HEK293 (cell line): ENCODE measurements around the gene HECTD4.

Experiments used
- CTCF ChIA-PET: fragments of 350-600 bp; formaldehyde crosslinking; extraction: SDS; loops from one replicate; lab custom pipeline; 2021; ENCODE audit warnings: antibody characterized with exemption; lab: Yijun Ruan, JAX
- POLR2A ChIA-PET: fragments of 300-600 bp; formaldehyde crosslinking; extraction: SDS; loops from one replicate; lab custom pipeline; 2020; ENCODE audit warnings: antibody characterized with exemption, inconsistent platforms; lab: Yijun Ruan, JAX
- H3K27ac ChIP-seq: fragments of 200-500 bp; sonication (Bioruptor generic); 2 replicates; pipeline ENCODE4 v1.5.1; 2014; ENCODE audit warnings: low read depth, low read length, control low read depth, inconsistent platforms; ENCODE audit errors: extremely low read depth
- H3K36me3 ChIP-seq, 2 experiments: fragments of 200-500 bp in 1 of 2; sonication (Bioruptor generic) in 1 of 2; 1 replicate in 1 of 2; 2 replicates in 1 of 2; pipeline ENCODE4 v1.5.1; 2014 to 2017; ENCODE audit warnings: inconsistent platforms in 2 of 2, low read length in 2 of 2; ENCODE audit not compliant: control insufficient read depth in 2 of 2, insufficient read depth in 1 of 2
- H3K4me1 ChIP-seq: fragments of 200-500 bp; sonication (Bioruptor generic); 2 replicates; pipeline ENCODE4 v1.5.1; 2014; ENCODE audit warnings: mild to moderate bottlenecking, low read length, inconsistent platforms; ENCODE audit not compliant: control insufficient read depth, insufficient read depth
- H3K4me3 ChIP-seq: 2 replicates; pipeline ENCODE4 v1.5.1; 2011; ENCODE audit warnings: low read depth, mild to moderate bottlenecking, control low read depth, low read length, moderate library complexity
- H3K9me3 ChIP-seq: fragments of 200-500 bp; sonication (Bioruptor generic); 2 replicates; pipeline ENCODE4 v1.5.1; 2014; ENCODE audit warnings: low read depth, low read length, inconsistent platforms; ENCODE audit not compliant: control insufficient read depth, insufficient read depth
- BCL11A ChIP-seq: fragments of 450-650 bp; formaldehyde crosslinking; IDR thresholded peaks from 2 replicates; pipeline ENCODE4 v1.5.1; 2016; ENCODE audit warnings: low read depth, missing biosample characterization, missing genetic modification characterization
- GLI4 ChIP-seq: fragments of 450-650 bp; formaldehyde crosslinking; IDR thresholded peaks from 2 replicates; pipeline ENCODE4 v1.5.1; 2016; ENCODE audit warnings: missing biosample characterization, missing genetic modification characterization
- INSM2 ChIP-seq: fragments of 450-650 bp; formaldehyde crosslinking; IDR thresholded peaks from 2 replicates; pipeline ENCODE4 v1.5.1; 2016; ENCODE audit warnings: missing biosample characterization, missing genetic modification characterization
- KLF8 ChIP-seq: fragments of 450-650 bp; formaldehyde crosslinking; IDR thresholded peaks from 2 replicates; pipeline ENCODE4 v1.5.1; 2016; ENCODE audit warnings: missing biosample characterization, missing genetic modification characterization
- PRDM10 ChIP-seq: fragments of 450-650 bp; formaldehyde crosslinking; IDR thresholded peaks from 2 replicates; pipeline ENCODE4 v1.5.1; 2016; ENCODE audit warnings: missing biosample characterization, missing genetic modification characterization
- ZBTB48 ChIP-seq: fragments of 450-650 bp; formaldehyde crosslinking; IDR thresholded peaks from 2 replicates; pipeline ENCODE4 v1.5.1; 2016; ENCODE audit warnings: missing biosample characterization, missing genetic modification characterization
- ZBTB49 ChIP-seq: fragments of 450-650 bp; formaldehyde crosslinking; IDR thresholded peaks from 2 replicates; pipeline ENCODE4 v1.5.1; 2016; ENCODE audit warnings: missing biosample characterization, missing genetic modification characterization, low read depth
- ZFP41 ChIP-seq: fragments of 450-650 bp; formaldehyde crosslinking; IDR thresholded peaks from 2 replicates; pipeline ENCODE4 v1.5.1; 2016; ENCODE audit warnings: missing biosample characterization, missing genetic modification characterization, borderline replicate concordance
- ZNF121 ChIP-seq: fragments of 450-650 bp; formaldehyde crosslinking; IDR thresholded peaks from 2 replicates; pipeline ENCODE4 v1.5.1; 2016; ENCODE audit warnings: missing biosample characterization, missing genetic modification characterization
- ZNF248 ChIP-seq: fragments of 450-650 bp; formaldehyde crosslinking; IDR thresholded peaks from 2 replicates; pipeline ENCODE4 v1.5.1; 2017; ENCODE audit warnings: missing biosample characterization, missing genetic modification characterization
- TF ChIP-seq, protein P1 (sequence below): fragments of 450-650 bp; formaldehyde crosslinking; IDR thresholded peaks from 2 replicates; pipeline ENCODE4 v1.5.1; 2016; ENCODE audit warnings: missing biosample characterization, missing genetic modification characterization

Gene HECTD4

DNA sequence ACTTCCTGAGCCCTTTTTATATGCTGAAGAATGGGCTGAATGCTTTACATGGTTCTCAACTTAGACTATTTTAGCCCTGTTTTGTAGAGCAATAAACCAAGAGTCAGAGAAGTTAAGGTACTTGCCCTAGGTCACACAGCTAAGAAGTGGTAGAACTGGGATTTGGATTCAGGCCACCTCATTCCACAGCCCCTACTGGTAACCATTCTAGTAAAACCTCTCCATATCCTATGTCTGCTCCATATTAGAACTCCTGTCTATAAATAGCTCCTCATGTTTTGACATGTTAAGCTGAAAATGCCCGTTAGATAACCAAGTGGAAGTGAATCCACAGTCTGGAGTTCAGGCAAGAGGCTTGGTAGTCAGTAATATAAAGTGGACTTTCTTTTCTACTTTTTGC lies 111.6 kb downstream of the HECTD4 start:
- Histone ChIP-seq H3K27ac (no peak overlapping the region), H3K9me3 (no peaks in the 10 kb centered on the region), H3K36me3 (peaks cover 23 to 72% of the 10 kb centered on the region in 2 experiments), H3K4me3 (no peak overlapping the region), H3K4me1 (no peaks in the 10 kb centered on the region)
- ChIA-PET POLR2A (no interaction called here), CTCF (interaction anchor here (1.0 kb wide), 1 partner anchor 73 kb away, joined by 4 read pairs; no protein-coding TSS in a partner anchor)
- TF ChIP-seq PRDM10 (tag by site-specific recombination) (no peak), ZFP41 (tag by site-specific recombination) (no peak), ZBTB49 (tag by site-specific recombination) (no peak), GLI4 (no peak), INSM2 (no peak), ZNF248 (tag by site-specific recombination) (no peak)
- TF ChIP-seq, protein P1, sequence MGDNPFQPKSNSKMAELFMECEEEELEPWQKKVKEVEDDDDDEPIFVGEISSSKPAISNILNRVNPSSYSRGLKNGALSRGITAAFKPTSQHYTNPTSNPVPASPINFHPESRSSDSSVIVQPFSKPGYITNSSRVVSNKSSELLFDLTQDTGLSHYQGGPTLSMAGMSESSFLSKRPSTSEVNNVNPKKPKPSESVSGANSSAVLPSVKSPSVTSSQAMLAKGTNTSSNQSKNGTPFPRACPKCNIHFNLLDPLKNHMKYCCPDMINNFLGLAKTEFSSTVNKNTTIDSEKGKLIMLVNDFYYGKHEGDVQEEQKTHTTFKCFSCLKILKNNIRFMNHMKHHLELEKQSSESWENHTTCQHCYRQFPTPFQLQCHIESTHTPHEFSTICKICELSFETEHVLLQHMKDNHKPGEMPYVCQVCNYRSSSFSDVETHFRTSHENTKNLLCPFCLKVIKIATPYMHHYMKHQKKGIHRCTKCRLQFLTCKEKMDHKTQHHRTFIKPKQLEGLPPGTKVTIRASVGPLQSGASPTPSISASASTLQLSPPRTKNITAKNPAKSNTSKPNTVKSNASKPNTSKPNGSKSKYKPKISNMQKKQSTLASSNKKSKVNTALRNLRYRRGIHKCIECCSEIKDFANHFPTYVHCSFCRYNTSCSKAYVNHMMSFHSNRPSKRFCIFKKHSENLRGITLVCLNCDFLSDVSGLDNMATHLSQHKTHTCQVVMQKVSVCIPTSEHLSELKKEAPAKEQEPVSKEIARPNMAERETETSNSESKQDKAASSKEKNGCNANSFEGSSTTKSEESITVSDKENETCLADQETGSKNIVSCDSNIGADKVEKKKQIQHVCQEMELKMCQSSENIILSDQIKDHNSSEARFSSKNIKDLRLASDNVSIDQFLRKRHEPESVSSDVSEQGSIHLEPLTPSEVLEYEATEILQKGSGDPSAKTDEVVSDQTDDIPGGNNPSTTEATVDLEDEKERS, result no peak
- TF ChIP-seq, all 188 proteins: peak for 0

DNA sequence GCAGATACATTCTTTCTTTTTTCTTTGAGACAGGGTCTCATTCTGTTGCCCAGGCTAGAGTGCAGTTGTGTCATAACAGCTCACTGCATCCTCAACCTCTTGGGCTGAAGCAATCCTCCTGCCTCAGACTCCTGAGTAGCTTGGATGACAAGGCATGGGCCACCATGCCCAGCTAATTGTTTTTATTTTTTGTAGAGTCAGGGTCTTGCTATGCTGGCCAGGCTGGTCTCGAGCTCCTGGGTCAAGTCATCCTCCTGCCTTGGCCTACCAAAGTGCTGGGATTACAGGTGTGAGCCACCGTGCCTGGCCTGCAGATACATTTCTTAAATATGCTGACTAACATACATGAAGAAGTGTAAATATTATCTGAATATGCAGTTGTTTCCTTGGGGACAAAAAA lies 115.8 kb downstream of the HECTD4 start:
- Histone ChIP-seq H3K36me3 (peaks cover 30 to 70% of the 10 kb centered on the region in 2 experiments), H3K4me1 (no peaks in the 10 kb centered on the region), H3K9me3 (no peaks in the 10 kb centered on the region), H3K27ac (no peak overlapping the region), H3K4me3 (no peak overlapping the region)
- POLR2A ChIA-PET, result no interaction called here
- CTCF ChIA-PET, result no interaction called here
- TF ChIP-seq BCL11A (tag by site-specific recombination), result no peak
- TF ChIP-seq ZBTB48, result no peak
- TF ChIP-seq KLF8, result no peak
- peak; percentile 44; the same call in 1 of the 2 replicates for TF ChIP-seq ZNF121 (tag by site-specific recombination)
